Endometrial microvascular endothelial cells (primary cell): ENCODE measurements around the gene RBSN. TPM values are rescaled to one million over a fixed set of nuclear protein-coding genes. Genes with fewer than 3 reads are reported as not detected.

Experiments
- in situ Hi-C: cut with HindIII; loops from 2 replicates; pipeline ENCODE4 v1.10.0; 2017; ENCODE audit warnings: low sequenced_read_pairs, low pct_unique_long_range_greater_than_20kb; ENCODE audit errors: inconsistent ontology term
- total RNA-seq: library from RNA; depleted of rRNA; stranded (reverse); fragments of >200 nt; gene quantifications from one replicate; pipeline ENCODE4 v1.2.3, GENCODE V29; 2015; ENCODE audit errors: inconsistent ontology term

Gene RBSN
- total RNA-seq, 1 donor from 2014 or later, result 22.7 TPM

- in situ Hi-C loops, result no loop called here
Observed at GRCh38 chr3:15107075-15107947, 8.4 kb upstream of the RBSN start.

- in situ Hi-C loops, result no loop called here
Observed at GRCh38 chr3:15102836-15103235, 3.9 kb upstream of the RBSN start.

GRCh38 chr3:15102256-15102655, 3.3 kb upstream of the RBSN start:
- in situ Hi-C loops, result no loop called here

- in situ Hi-C loops, result no loop called here
Observed at GRCh38 chr3:15099364-15100098, 583 bp upstream of the RBSN start.

- in situ Hi-C loops, result no loop called here
Observed at GRCh38 chr3:15097891-15098290, 1.1 kb downstream of the RBSN start.

- in situ Hi-C loops, result no loop called here
Observed at GRCh38 chr3:15096046-15096445, 2.9 kb downstream of the RBSN start.

GRCh38 chr3:15094187-15094875, 4.6 kb downstream of the RBSN start:
- in situ Hi-C loops, result no loop called here

GRCh38 chr3:15092686-15093085, 6.3 kb downstream of the RBSN start:
- in situ Hi-C loops, result no loop called here

- in situ Hi-C loops, result no loop called here
Observed at GRCh38 chr3:15091575-15091974, 7.4 kb downstream of the RBSN start.

- in situ Hi-C loops, result no loop called here
Observed at GRCh38 chr3:15089201-15089600, 9.7 kb downstream of the RBSN start.

- in situ Hi-C loops, result no loop called here
Observed at GRCh38 chr3:15086699-15087098, 12.2 kb downstream of the RBSN start.

- in situ Hi-C loops, result no loop called here
Observed at GRCh38 chr3:15086263-15086662, 12.7 kb downstream of the RBSN start.

- in situ Hi-C loops, result no loop called here
Observed at GRCh38 chr3:15083252-15083651, 15.7 kb downstream of the RBSN start.

GRCh38 chr3:15081960-15082664, 16.8 kb downstream of the RBSN start:
- in situ Hi-C loops, result no loop called here

- in situ Hi-C loops, result no loop called here
Observed at GRCh38 chr3:15079091-15079490, 19.9 kb downstream of the RBSN start.

GRCh38 chr3:15074500-15074899, 24.4 kb downstream of the RBSN start:
- in situ Hi-C loops, result no loop called here

- in situ Hi-C loops, result no loop called here
Observed at GRCh38 chr3:15071699-15072098, 27.2 kb downstream of the RBSN start.

GRCh38 chr3:15069441-15069840, 29.5 kb downstream of the RBSN start:
- in situ Hi-C loops, result no loop called here

- in situ Hi-C loops, result no loop called here
Observed at GRCh38 chr3:15066467-15066866, 32.5 kb downstream of the RBSN start.
